DND-41 (cell line): ENCODE measurements around the gene GPC6.

Experiments
- EZH2 ChIP-seq: IDR thresholded peaks from 3 replicates; pipeline ENCODE4 v1.6.1; 2012; ENCODE audit warnings: borderline replicate concordance, low read depth, mild to moderate bottlenecking, moderate library complexity, low read length, inconsistent platforms; ENCODE audit not compliant: severe bottlenecking
- TF ChIP-seq, protein P1 (sequence below): IDR thresholded peaks from 2 replicates; pipeline ENCODE4 v1.5.1; 2012; ENCODE audit warnings: borderline replicate concordance, low read length, moderate library complexity, mild to moderate bottlenecking; ENCODE audit not compliant: poor library complexity, severe bottlenecking; ENCODE audit errors: extremely low read depth

DNA sequence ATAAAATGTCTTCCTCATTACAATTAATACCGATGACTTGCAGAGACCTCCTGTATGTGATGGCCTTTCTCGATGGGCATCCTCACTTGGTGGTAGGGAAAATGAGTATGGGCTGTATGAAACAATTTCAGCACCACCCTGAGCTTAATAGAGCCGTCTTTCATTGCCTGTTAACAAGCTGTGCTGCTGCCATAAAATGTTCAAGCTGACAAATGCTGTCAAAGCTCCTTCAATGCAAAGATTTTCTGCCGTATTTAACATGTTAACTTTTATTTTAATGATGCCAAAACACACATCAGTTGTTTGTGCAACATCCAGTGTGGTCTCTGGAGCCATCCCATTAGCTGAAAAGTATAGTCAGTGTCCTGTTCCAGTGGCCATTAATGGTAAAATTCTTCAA is 110.1 kb downstream of the GPC6 start:
- TF ChIP-seq, protein P1, sequence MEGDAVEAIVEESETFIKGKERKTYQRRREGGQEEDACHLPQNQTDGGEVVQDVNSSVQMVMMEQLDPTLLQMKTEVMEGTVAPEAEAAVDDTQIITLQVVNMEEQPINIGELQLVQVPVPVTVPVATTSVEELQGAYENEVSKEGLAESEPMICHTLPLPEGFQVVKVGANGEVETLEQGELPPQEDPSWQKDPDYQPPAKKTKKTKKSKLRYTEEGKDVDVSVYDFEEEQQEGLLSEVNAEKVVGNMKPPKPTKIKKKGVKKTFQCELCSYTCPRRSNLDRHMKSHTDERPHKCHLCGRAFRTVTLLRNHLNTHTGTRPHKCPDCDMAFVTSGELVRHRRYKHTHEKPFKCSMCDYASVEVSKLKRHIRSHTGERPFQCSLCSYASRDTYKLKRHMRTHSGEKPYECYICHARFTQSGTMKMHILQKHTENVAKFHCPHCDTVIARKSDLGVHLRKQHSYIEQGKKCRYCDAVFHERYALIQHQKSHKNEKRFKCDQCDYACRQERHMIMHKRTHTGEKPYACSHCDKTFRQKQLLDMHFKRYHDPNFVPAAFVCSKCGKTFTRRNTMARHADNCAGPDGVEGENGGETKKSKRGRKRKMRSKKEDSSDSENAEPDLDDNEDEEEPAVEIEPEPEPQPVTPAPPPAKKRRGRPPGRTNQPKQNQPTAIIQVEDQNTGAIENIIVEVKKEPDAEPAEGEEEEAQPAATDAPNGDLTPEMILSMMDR = no peak
- TF ChIP-seq EZH2 = no peak
